ENCODE results near the gene FSTL4.

GRCh38 chr5:133252133-133252480, 360.2 kb downstream of the FSTL4 start:
- TF ChIP-seq ZNF70 (CRISPR knock-in tag; IDR thresholded peaks at IDR 0.05) (no peak), ZNF8 (CRISPR knock-in tag; IDR thresholded peaks at IDR 0.05) (no peak), ZC3H10 (CRISPR knock-in tag; IDR thresholded peaks at IDR 0.05) (no peak), ESRRG (CRISPR knock-in tag; IDR thresholded peaks at IDR 0.05) (no peak), CSDC2 (CRISPR knock-in tag; IDR thresholded peaks at IDR 0.05) (no peak)
